Mucosa of rectum (tissue), 2 donors: ENCODE measurements around the gene DUOXA2.
"Not testable (repeated sequence)": the region's sequence is repeated elsewhere in the genome, so short reads cannot be mapped to it uniquely, and the experiment has no call there.

Experiments
- H3K27ac ChIP-seq, 2 donors: one replicate each; pipeline ENCODE4 v1.7.0; 2013; ENCODE audit warnings: inconsistent platforms in 2 of 2, low read depth in 2 of 2, low read length in 2 of 2
- H3K27me3 ChIP-seq, 2 donors: one replicate each; pipeline ENCODE4 v1.7.0; 2013; ENCODE audit warnings: low read length in 2 of 2; ENCODE audit not compliant: control insufficient read depth in 2 of 2, insufficient read depth in 2 of 2
- H3K36me3 ChIP-seq, 2 donors: one replicate each; pipeline ENCODE4 v1.7.0; 2013; ENCODE audit warnings: low read length in 2 of 2; ENCODE audit not compliant: control insufficient read depth in 2 of 2, insufficient read depth in 2 of 2
- H3K4me1 ChIP-seq, 2 donors: one replicate each; pipeline ENCODE4 v1.7.0; 2013; ENCODE audit warnings: low read length in 2 of 2, mild to moderate bottlenecking in 1 of 2; ENCODE audit not compliant: control insufficient read depth in 2 of 2, insufficient read depth in 2 of 2
- H3K4me3 ChIP-seq, 2 donors: one replicate each; pipeline ENCODE4 v1.7.0; 2013; ENCODE audit warnings: low read length in 2 of 2
- H3K9ac ChIP-seq, 2 donors: one replicate each; pipeline ENCODE4 v1.7.0; 2013; ENCODE audit warnings: low read length in 2 of 2, low read depth in 1 of 2, mild to moderate bottlenecking in 1 of 2
- H3K9me3 ChIP-seq, 2 donors: one replicate each; pipeline ENCODE4 v1.7.0; 2013; ENCODE audit warnings: low read length in 2 of 2; ENCODE audit not compliant: control insufficient read depth in 2 of 2
- donor health status: healthy.
- donor health status: Normal muscosa, but diverticular disease.

DUOXA2 gene

GRCh38 chr15:45114076-45114750, at the start of gene DUOXA2, which contains the start of gene DUOX2:
DUOXA2 (plus strand) TSS chr15:45114326; CDS start chr15:45114606, 280 bp downstream.
DUOX2 (minus strand) TSS chr15:45114172; CDS start chr15:45113411, 761 bp downstream.
- Histone ChIP-seq H3K9ac (no peak within 1 kb of the TSS), H3K9me3 (no peaks in the 10 kb centered on the region), H3K4me3 (peak within 1 kb of the TSS in 1 of 2 donors; percentile 37), H3K27me3 (peaks cover 51 to 65% of the 10 kb centered on the region in 2 donors), H3K4me1 (peaks cover 15 to 18% of the 10 kb centered on the region in 2 donors), H3K27ac (no peak within 1 kb of the TSS), H3K36me3 (no peaks in the 10 kb centered on the region)

- H3K9me3 ChIP-seq: no peaks in the 10 kb centered on the region
- H3K36me3 ChIP-seq: no peaks in the 10 kb centered on the region
- peaks cover 0 to under 1% of the 10 kb centered on the region in 2 donors for H3K4me1 ChIP-seq
- no peak overlapping the region for H3K4me3 ChIP-seq
- H3K27ac ChIP-seq: no peak overlapping the region
- H3K9ac ChIP-seq: no peak overlapping the region
- no peaks in the 10 kb centered on the region for H3K27me3 ChIP-seq
Observed at GRCh38 chr15:45064386-45064785, 49.7 kb upstream of the DUOXA2 start.

DNA sequence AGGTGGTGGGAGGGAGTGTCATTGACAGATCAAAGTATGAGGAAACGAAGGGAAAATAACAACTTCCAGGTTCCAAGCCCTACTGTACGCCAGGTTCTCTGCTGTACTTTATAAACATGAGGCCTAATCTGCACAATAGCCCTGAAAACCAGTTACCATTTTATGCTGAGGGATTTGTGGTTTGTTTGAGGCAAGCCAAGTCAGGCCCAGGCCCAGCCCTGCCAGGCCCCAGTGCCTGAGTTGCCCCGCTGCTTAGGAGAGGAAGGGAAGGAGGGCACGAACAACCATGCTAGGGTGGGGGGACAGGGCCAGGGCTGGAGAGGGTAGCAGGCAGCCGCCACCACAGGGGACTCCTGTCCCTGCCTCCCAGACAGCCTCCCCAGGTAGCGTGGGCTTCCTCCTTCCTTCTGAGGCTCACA, 44.2 kb upstream of the DUOXA2 start:
- peak overlapping the region; percentile 70 to 82 for H3K27ac ChIP-seq
- not testable (repeated sequence) for H3K36me3 ChIP-seq, H3K27me3 ChIP-seq, H3K4me3 ChIP-seq, H3K9ac ChIP-seq, H3K9me3 ChIP-seq
- H3K4me1 ChIP-seq: peaks cover 0 to 14% of the 10 kb centered on the region in 2 donors

- H3K36me3 ChIP-seq, H3K9ac ChIP-seq, H3K4me3 ChIP-seq, H3K27ac ChIP-seq, H3K9me3 ChIP-seq, H3K27me3 ChIP-seq: not testable (repeated sequence)
- H3K4me1 ChIP-seq: peaks cover 0 to 19% of the 10 kb centered on the region in 2 donors
Observed at GRCh38 chr15:45073602-45074001, 40.5 kb upstream of the DUOXA2 start.

- peak overlapping the region in 1 of 2 donors; percentile 55 for H3K27ac ChIP-seq
- not testable (repeated sequence) for H3K27me3 ChIP-seq, H3K36me3 ChIP-seq, H3K9ac ChIP-seq, H3K4me3 ChIP-seq, H3K9me3 ChIP-seq
- H3K4me1 ChIP-seq: peaks cover 0 to 10% of the 10 kb centered on the region in 2 donors
Observed at GRCh38 chr15:45075440-45076320, 38.4 kb upstream of the DUOXA2 start.

DNA sequence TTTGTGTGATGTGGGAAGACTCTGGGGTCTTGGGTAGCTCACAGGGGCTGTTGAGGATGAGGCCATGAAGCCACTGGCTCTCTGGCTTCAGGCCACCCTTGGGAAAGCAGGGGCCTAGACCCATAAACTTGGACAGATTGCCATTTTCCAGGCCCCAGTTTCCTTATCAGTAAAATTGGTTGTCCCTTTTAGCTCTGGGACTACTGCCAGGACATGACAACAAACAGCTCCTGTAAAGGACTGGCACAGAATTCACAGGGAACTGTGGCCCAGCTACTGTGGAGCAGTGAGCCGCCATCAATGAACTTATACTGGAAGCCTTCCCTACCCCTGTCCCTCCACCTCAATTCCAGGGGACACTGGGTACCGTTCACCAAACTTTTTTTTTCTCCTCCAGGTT, 36.7 kb upstream of the DUOXA2 start:
- H3K9me3 ChIP-seq, H3K4me1 ChIP-seq, H3K9ac ChIP-seq, H3K4me3 ChIP-seq, H3K27me3 ChIP-seq, H3K36me3 ChIP-seq: not testable (repeated sequence)
- H3K27ac ChIP-seq: peak overlapping the region in 1 of 2 donors; percentile 51

DNA sequence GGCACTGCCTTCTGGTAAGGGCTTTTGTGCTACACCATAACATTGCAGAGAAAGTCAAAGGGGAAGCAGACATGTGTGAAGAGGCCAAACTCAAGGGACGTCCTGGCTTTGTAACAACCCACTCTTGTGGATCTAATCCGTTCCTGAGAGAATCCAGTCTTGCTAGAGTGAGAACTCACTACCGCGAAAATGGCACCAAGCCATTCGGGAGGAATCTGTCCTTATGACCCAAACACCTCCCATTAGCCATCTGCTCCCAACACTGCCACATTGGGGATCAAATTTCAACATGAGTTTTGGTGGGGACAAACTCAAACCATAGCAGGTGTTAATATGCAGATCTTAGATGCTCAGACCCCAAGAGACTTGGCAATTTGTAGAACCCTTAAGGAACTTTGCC, 34.9 kb upstream of the DUOXA2 start:
- not testable (repeated sequence) for H3K4me1 ChIP-seq, H3K9ac ChIP-seq, H3K27ac ChIP-seq, H3K9me3 ChIP-seq, H3K27me3 ChIP-seq, H3K4me3 ChIP-seq, H3K36me3 ChIP-seq

- H3K36me3 ChIP-seq, H3K4me1 ChIP-seq, H3K27me3 ChIP-seq, H3K9me3 ChIP-seq, H3K9ac ChIP-seq, H3K27ac ChIP-seq, H3K4me3 ChIP-seq: not testable (repeated sequence)
Observed at GRCh38 chr15:45079628-45080246, 34.4 kb upstream of the DUOXA2 start.

- H3K36me3 ChIP-seq, H3K4me1 ChIP-seq: not testable (repeated sequence)
Observed at GRCh38 chr15:45080593-45080992, 33.5 kb upstream of the DUOXA2 start.

DNA sequence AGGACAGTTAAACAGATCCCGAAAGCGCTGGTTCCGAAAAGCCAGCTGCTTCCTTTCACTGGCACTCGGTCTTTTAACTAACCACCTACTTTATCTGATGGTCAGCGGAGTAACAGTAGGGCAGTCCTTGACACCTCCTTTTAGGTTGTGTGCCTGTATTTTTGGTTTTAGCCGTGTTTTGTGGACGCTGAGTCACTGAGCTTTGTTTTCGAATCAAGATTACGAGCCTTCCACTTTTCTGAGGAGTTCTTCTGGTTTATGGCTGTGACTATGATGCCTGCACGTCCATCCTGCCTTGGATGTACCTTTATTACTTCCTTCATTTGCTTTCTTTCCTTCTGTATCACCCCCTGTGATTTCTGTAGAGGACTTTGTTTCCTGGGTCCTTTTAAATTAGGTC, 31.7 kb upstream of the DUOXA2 start:
- not testable (repeated sequence) for H3K36me3 ChIP-seq, H3K27ac ChIP-seq, H3K27me3 ChIP-seq, H3K9ac ChIP-seq, H3K4me3 ChIP-seq, H3K9me3 ChIP-seq, H3K4me1 ChIP-seq

More at GRCh38 chr15:45080593-45080992, 33.5 kb upstream of the DUOXA2 start:
- H3K9ac ChIP-seq, H3K27me3 ChIP-seq, H3K4me3 ChIP-seq, H3K27ac ChIP-seq, H3K9me3 ChIP-seq: not testable (repeated sequence)
